Putamen (tissue), 1 donor: ENCODE data around the gene UBE2U.
"Not testable (repeated sequence)": the region's sequence is repeated elsewhere in the genome, so short reads cannot be mapped to it uniquely, and the experiment has no call there.

ENCODE experiments used
- DNase-seq: peaks from one replicate; pipeline ENCODE4 v3.0.0-alpha.2; 2016; ENCODE audit warnings: low spot score

Gene UBE2U

DNA sequence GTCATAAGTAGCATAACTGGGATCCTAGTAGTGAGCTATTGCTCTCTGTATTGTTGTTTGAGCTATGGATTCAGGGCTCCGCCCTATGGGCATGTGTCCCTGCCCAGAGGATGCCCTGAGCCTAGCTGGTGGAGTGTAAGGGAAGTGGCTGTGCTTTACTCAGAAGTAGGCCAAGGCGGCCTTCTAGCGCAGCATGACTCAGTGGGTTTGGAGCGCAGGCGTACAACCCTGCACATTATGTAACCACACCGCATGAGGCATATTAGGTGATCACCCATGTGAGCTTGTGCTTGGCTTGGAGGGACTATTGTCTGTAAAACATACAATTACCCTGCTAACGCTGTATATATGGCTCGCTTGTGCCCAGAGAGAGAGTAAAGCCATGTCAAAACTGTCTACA lies 11.1 kb upstream of the UBE2U start:
- no peak for DNase-seq

- DNase-seq: peak; percentile 66
Measured at GRCh38 chr1:64194168-64195080, 9.0 kb upstream of the UBE2U start.

GRCh38 chr1:64195081-64195395 lies 8.4 kb upstream of the UBE2U start:
- no peak for DNase-seq

DNA sequence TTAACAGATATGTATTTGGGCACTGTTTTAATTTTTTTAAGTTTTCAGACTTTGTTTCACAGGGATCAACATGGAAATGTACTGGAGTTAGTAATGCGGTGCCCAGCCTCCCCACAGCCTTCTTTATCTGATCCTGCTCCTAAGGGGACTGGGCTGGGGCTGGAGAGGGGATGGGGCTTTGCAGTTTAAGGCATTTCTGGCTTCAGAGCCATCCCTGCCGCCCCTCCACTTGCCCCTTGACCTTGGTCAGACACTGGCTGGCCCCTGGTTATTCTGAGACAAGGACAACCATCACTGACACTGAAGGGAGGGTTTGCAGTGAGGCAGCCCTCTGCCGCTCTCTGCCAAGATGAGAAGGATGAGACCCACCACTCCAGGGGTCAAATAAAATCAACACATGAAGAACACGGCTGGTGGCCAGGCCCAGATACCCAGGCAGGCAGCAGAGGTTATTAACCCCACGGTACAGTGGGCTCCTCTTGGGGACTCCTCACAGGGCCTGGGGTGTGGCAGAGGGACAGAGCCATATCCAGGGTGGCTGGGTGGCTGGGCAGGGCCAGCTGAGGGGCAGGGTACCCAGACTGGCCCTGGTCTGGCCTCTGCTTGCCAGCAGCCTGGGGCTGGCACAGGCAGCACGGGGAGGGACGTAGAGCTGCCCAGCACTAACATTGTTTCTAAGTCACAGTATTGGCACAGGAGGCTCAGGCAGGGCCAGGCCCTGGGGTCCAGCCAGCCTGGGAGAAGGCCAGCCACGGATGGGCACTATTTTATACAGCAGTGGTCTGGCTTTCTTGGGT lies 7.2 kb upstream of the UBE2U start:
- DNase-seq: peak; percentile 58

- DNase-seq: no peak
Measured at GRCh38 chr1:64197076-64197475, 6.3 kb upstream of the UBE2U start.

DNA sequence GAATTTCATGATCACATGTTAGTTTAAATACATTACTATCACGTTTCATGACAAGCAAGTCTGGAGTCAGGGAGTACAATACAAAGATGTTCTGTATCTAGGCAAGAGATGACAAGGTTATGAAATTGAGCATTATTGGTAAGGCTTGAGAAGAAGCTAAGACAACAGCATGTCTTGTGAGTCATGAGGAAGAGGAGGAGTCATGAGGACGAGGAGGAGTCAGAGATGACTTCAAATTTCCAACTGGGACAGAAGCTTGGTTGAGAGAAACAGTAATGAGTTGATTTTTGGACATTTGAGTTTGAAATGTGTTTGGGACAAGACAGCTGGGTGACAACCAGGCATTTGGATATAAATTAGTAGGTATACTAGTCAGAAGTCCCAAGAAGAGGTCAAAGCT lies 4.3 kb upstream of the UBE2U start:
- no peak for DNase-seq

GRCh38 chr1:64200064-64200463 lies 3.4 kb upstream of the UBE2U start:
- DNase-seq: no peak

- DNase-seq: no peak
Measured at GRCh38 chr1:64209221-64209620, 5.8 kb downstream of the UBE2U start.

DNA sequence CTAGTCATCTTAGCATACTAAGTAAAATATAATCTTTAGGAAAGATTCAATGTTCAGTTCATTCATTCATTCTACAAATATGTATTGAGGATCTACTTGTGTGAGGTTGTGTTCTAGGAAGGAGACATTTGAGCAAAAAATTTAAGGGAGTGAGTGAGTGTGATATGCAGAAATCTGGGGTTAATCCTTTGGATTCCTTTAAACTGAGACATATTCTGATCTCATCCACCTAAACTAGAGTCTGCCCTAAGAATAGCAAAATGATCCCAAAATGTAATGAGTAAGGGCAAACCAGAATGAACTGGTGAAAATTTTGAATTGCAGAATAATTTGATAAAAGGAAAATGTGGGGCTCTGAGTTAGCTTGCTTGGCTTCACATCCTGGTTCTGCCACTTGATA lies 8.6 kb downstream of the UBE2U start:
- no peak for DNase-seq

GRCh38 chr1:64215576-64215975 lies 12.2 kb downstream of the UBE2U start:
- no peak for DNase-seq

- no peak for DNase-seq
Measured at GRCh38 chr1:64220241-64220640, 16.8 kb downstream of the UBE2U start.

DNA sequence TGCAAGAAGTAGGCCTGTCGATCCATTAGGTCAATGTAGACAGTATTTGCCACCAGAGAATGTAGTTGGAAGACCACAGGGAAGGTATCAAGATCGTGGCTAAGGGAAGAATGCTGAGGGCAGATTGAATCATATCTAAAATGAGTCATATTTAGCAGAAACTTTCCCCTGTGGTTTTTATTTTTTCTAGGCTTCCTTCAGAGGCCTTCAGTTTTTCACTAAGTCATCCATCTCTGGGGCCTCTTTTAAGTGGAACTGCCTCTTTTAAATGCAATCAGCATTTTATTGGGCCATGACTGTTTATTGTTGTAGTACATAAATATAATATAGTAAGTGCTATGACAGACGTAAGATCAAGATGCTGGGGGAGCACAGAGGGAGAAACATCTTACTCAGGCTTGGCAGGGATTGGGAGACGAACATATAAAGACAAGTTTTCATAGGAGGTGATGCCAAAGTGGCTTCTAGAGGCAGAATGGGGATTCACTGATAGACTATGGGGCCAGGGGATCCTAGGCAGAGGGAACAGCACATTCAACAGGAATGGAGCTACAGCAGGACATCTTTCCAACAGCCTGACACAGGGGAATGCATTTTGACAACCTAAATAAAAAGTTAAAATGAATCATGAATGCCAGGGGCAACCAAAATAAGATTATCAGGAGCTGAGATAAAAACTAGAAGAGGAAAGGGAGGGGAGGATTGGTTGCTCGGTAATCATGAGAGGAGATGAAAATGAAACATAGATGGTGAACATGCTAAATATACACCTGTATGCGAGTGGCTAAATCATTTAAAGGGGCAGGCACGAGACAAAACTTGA lies 20.1 kb downstream of the UBE2U start:
- DNase-seq: no peak

DNA sequence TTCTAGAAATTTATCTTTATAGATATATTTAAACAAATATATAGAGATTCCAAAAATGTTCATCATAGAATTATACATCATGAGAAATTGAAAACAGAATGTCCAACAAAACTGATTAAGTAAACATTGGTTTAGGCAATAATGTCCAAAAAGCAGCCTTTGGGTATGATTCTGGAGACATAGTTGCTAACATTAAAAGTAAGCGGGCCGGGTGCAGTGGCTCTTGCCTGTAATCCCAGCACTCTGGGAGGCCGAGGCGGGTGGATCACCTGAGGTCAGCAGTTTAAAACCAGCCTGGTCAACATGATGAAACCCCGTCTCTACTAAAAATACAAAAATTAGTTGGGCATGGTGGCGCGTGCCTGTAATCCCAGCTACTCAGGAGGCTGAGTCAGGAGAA lies 20.8 kb downstream of the UBE2U start:
- not testable (repeated sequence) for DNase-seq

- DNase-seq: no peak
Measured at GRCh38 chr1:64228167-64228957, 24.9 kb downstream of the UBE2U start.

DNA sequence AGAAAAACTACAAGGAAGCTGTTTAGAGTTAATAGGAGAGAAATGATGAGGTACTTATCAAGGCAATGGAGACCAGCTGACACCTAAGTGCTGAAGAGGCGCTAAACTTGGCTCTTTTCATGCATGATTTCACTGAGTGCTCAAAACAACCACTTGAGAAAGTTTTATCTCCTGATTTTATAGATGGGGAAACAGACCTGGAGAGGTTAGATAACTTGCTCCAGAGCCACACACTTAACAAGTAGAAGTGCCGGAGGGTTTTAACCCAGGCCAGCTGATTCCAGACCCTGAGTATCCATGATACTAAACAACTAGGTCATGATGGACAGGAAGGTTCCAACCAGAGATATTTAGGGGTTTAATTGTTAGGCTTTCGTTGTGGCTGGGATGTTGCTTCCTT lies 25.9 kb downstream of the UBE2U start:
- DNase-seq: no peak

- peak; percentile 32 for DNase-seq
Measured at GRCh38 chr1:64231153-64231552, 27.7 kb downstream of the UBE2U start.

DNA sequence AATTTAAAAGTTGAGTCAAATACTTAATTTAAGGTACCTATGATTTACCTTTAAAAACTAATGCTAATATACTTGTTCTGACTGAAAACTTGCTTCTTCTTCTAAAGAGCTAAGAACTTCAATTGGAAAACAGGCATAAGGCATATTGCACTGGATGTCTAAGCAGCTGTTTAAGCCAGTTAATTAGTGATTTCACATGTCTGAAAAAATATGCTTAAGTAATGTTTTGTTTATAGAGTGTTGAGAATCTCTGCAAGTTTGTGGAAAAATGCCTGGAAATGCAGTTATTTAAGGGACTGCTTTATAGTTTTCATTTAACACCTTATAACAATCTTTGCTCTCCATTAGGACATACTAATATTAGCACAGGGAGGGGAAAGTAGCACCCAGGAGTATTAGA lies 28.2 kb downstream of the UBE2U start:
- no peak for DNase-seq

- DNase-seq: no peak
Measured at GRCh38 chr1:64234714-64235113, 31.3 kb downstream of the UBE2U start.

DNA sequence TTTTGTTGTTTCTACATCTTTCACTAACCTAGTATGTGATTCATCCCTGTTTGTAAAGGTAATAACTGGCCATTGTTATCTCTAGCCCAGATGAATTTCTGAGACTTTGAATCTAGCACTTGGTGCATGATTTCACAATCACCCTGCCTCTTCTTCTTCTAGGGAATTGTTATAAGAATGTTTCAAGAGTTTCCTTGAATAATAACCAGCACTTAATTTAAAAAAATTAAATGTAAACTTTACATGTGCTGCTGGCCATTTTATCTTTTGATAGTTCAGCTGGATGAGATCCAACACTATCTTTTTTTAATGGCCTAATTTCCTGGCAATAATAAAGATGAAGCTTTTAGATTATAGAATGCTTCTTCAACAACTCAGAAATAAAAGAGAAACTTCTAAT lies 31.8 kb downstream of the UBE2U start:
- DNase-seq: no peak

- DNase-seq: no peak
Measured at GRCh38 chr1:64235910-64236309, 32.5 kb downstream of the UBE2U start.

- no peak for DNase-seq
Measured at GRCh38 chr1:64236541-64236954, 33.1 kb downstream of the UBE2U start.

GRCh38 chr1:64239519-64239918 lies 36.1 kb downstream of the UBE2U start:
- not testable (repeated sequence) for DNase-seq
